Heart left ventricle (tissue), 13 donors: ENCODE measurements around the gene DPH2.

ENCODE experiments used
- CTCF ChIP-seq, 12 donors: fragments of 200-600 bp; sonication (generic) in 4 of 12; IDR thresholded peaks; one replicate each; pipeline versions ENCODE4 v1.5.0 to v1.8.0; 2018 to 2022; ENCODE audit warnings: antibody characterized with exemption in 12 of 12, mild to moderate bottlenecking in 5 of 12
- POLR2A ChIP-seq, 2 donors: fragments of 450-650 bp; IDR thresholded peaks; one replicate each; pipeline ENCODE4 v1.6.1; 2017; ENCODE audit warnings: antibody characterized with exemption in 2 of 2, mild to moderate bottlenecking in 2 of 2, moderate library complexity in 2 of 2
- donor health status: ischemic (EF 13 %, LVEDD 7.1; RV severe dilation, severe dysfunction).
- donor health status: DM: no; HTN: yes; CAD: no.
- donor health status: DM: no; HTN: no; CAD: no.
- donor health status: ischemic (EF 25% LVEDD 6.9; RV normal size, moderate dysfunction).
- donor health status: ischemic (EF 25% LVEDD 5.7; RV mildly dilated, moderate dysfunction).
- donor health status: ischemic (EF 35%, LVEDD 5.7; RV mildly dilated, moderate dysfunction).
- donor health status: nonischemic (EF 11% LVEDD 7.7; RV severe dilation, severe dysfunction).
- donor health status: DM: yes; HTN: yes; CAD: no.
- donor health status: PGD.
- donor health status: ischemic (EF 29% LVEDD 5.4; RV normal size, mild dysfunction).
- donor health status: nonischemic (EF 23%, LVEDD 6.1; RV moderate dilation, normal function).

GRCh38 chr1:44010935-44011471 lies 41.2 kb downstream of the DPH2 start:
- TF ChIP-seq CTCF (IDR thresholded peaks at IDR 0.05) (no peak), POLR2A (IDR thresholded peaks at IDR 0.05) (no peak)
